ENCODE results near the gene EFNA2.

EFNA2 gene

GRCh38 chr19:1249298-1249989 lies 36.2 kb upstream of the EFNA2 start:
- peak; percentile 86 for DNase-seq

GRCh38 chr19:1249990-1250436 lies 35.7 kb upstream of the EFNA2 start:
- DNase-seq = no peak

GRCh38 chr19:1250437-1251260 lies 35.0 kb upstream of the EFNA2 start:
- peak; percentile 55 for DNase-seq

GRCh38 chr19:1251330-1252220 lies 34.1 kb upstream of the EFNA2 start:
- peak; percentile 59 for DNase-seq

- peak; percentile 52 for DNase-seq
These were observed 33.4 kb upstream of the EFNA2 start for GRCh38 chr19:1252221-1252820.

GRCh38 chr19:1252821-1253513 lies 32.7 kb upstream of the EFNA2 start:
- DNase-seq = peak; percentile 67

- DNase-seq = no peak
These were observed 32.1 kb upstream of the EFNA2 start for GRCh38 chr19:1253514-1254080.

GRCh38 chr19:1254081-1254527 lies 31.6 kb upstream of the EFNA2 start:
- DNase-seq = no peak

- no peak for DNase-seq
These were observed 31.0 kb upstream of the EFNA2 start for GRCh38 chr19:1254530-1255185.

- no peak for DNase-seq
These were observed 30.2 kb upstream of the EFNA2 start for GRCh38 chr19:1255186-1256161.

GRCh38 chr19:1256646-1257474 lies 28.8 kb upstream of the EFNA2 start:
- DNase-seq = no peak

- no peak for DNase-seq
These were observed 28.1 kb upstream of the EFNA2 start for GRCh38 chr19:1257475-1258162.

- no peak for DNase-seq
These were observed 27.5 kb upstream of the EFNA2 start for GRCh38 chr19:1258163-1258492.

GRCh38 chr19:1258707-1259205 lies 26.9 kb upstream of the EFNA2 start:
- no peak for DNase-seq

- DNase-seq = peak; percentile 50
These were observed 26.3 kb upstream of the EFNA2 start for GRCh38 chr19:1259206-1259875.

- peak; percentile 49 for DNase-seq
These were observed 25.6 kb upstream of the EFNA2 start for GRCh38 chr19:1259876-1260748.
